GM18502 (cell line): Measurements from ENCODE around the gene EIF4A3.
A peak's percentile ranks its signal among the peaks of the same experiment; 100 is the strongest.

ENCODE experiments used
- ATAC-seq: cut with Tn5 transposase; IDR thresholded peaks from one replicate; pipeline ENCODE4 v1.9.1; 2021; ENCODE audit warnings: mild to moderate bottlenecking; ENCODE audit not compliant: unreplicated experiment, poor library complexity

EIF4A3 gene

GRCh38 chr17:80147035-80147822 lies at the start of gene EIF4A3:
EIF4A3 (minus strand) TSS chr17:80147128; CDS start chr17:80146961, 167 bp downstream.
- ATAC-seq: peak; percentile 88

- ATAC-seq: no peak
Observed at GRCh38 chr17:80196652-80197051, 49.7 kb upstream of the EIF4A3 start.

- no peak for ATAC-seq
Observed at GRCh38 chr17:80195671-80196529, 49.0 kb upstream of the EIF4A3 start.

- no peak for ATAC-seq
Observed at GRCh38 chr17:80195141-80195540, 48.2 kb upstream of the EIF4A3 start.

GRCh38 chr17:80191865-80192661 lies 45.1 kb upstream of the EIF4A3 start:
- no peak for ATAC-seq

- ATAC-seq: no peak
Observed at GRCh38 chr17:80191192-80191591, 44.3 kb upstream of the EIF4A3 start.

GRCh38 chr17:80190716-80191115 lies 43.8 kb upstream of the EIF4A3 start:
- ATAC-seq: no peak

GRCh38 chr17:80189611-80190010 lies 42.7 kb upstream of the EIF4A3 start:
- no peak for ATAC-seq

GRCh38 chr17:80187515-80187941 lies 40.6 kb upstream of the EIF4A3 start:
- ATAC-seq: no peak

GRCh38 chr17:80187090-80187489 lies 40.2 kb upstream of the EIF4A3 start:
- no peak for ATAC-seq

- no peak for ATAC-seq
Observed at GRCh38 chr17:80185968-80186367, 39.0 kb upstream of the EIF4A3 start.

- ATAC-seq: no peak
Observed at GRCh38 chr17:80184423-80184714, 37.4 kb upstream of the EIF4A3 start.

- ATAC-seq: no peak
Observed at GRCh38 chr17:80183581-80184422, 36.9 kb upstream of the EIF4A3 start.

- ATAC-seq: no peak
Observed at GRCh38 chr17:80182845-80183223, 35.9 kb upstream of the EIF4A3 start.

- ATAC-seq: no peak
Observed at GRCh38 chr17:80182118-80182844, 35.4 kb upstream of the EIF4A3 start.

- no peak for ATAC-seq
Observed at GRCh38 chr17:80181431-80181830, 34.5 kb upstream of the EIF4A3 start.

- no peak for ATAC-seq
Observed at GRCh38 chr17:80180192-80180591, 33.3 kb upstream of the EIF4A3 start.

- ATAC-seq: no peak
Observed at GRCh38 chr17:80177986-80178595, 31.2 kb upstream of the EIF4A3 start.

- ATAC-seq: no peak
Observed at GRCh38 chr17:80176757-80177156, 29.8 kb upstream of the EIF4A3 start.
